Upper lobe of right lung (tissue), 1 donor: Measurements from ENCODE around the gene TYW3. TPM values are rescaled to one million over a fixed set of nuclear protein-coding genes. Genes with fewer than 3 reads are reported as not detected.

Source experiments
- ATAC-seq: fragments of 200-7000 bp; cut with Tn5 transposase; one replicate; pipeline ENCODE4 v1.9.1; 2020; ENCODE audit warnings: mild to moderate bottlenecking, moderate library complexity
- DNase-seq: peaks from one replicate; pipeline ENCODE4 v3.0.0-alpha.2; 2020
- H3K27ac ChIP-seq: fragments of 200-600 bp; one replicate; pipeline ENCODE4 v1.8.0; 2022
- H3K27me3 ChIP-seq: fragments of 200-600 bp; one replicate; pipeline ENCODE4 v1.8.0; 2022; ENCODE audit warnings: mild to moderate bottlenecking
- H3K36me3 ChIP-seq: fragments of 200-600 bp; one replicate; pipeline ENCODE4 v1.8.0; 2022
- H3K4me1 ChIP-seq: fragments of 200-600 bp; one replicate; pipeline ENCODE4 v1.8.0; 2022
- H3K4me3 ChIP-seq: fragments of 200-600 bp; one replicate; pipeline ENCODE4 v1.8.0; 2022; ENCODE audit warnings: mild to moderate bottlenecking
- H3K9me3 ChIP-seq: fragments of 200-600 bp; one replicate; pipeline ENCODE4 v1.8.0; 2022
- intact Hi-C: fragments of 100-400 bp; cut with DNase I; formaldehyde crosslinking; loops from one replicate; pipeline ENCODE4 v1.11.0; 2022
- total RNA-seq: library from RNA; stranded (reverse); fragmentation: NEBNext Ultra II Directional; extraction: Animal tissue kit (Norgen Biotek cat#: 25700); gene quantifications from one replicate; pipeline ENCODE4 v1.2.1, GENCODE V29; 2021
- TF ChIP-seq, protein P1 (sequence below): fragments of 200-600 bp; IDR thresholded peaks from one replicate; pipeline ENCODE4 v1.8.0; 2022; ENCODE audit warnings: antibody characterized with exemption
- donor health status: DM: no; HTN: yes; CAD: no; lungs with severe emphysema.

Gene TYW3
- total RNA-seq, 1 donor from 2014 or later: 18.4 TPM

DNA sequence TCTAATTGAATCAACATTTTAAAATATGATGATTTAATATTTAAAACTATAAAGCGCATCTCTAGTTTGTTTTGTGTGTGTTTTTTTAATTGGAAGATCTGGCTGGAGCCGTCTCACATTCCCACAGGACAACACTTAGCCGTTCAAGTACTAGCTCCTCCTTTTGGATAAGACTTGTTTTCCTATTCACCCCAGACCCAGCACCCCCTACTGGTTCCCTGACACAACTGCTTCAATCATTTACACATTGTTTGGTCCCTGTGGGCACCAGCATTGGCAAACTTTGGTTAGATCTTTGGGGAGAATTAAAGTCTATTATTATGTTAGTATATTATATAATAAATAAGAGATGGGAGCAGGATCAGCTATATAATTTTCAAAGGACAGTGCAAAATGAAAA lies 34.5 kb downstream of the TYW3 start:
- Histone ChIP-seq H3K4me3 (no peak overlapping the region), H3K36me3 (peaks cover 34% of the 10 kb centered on the region), H3K4me1 (no peaks in the 10 kb centered on the region), H3K9me3 (no peaks in the 10 kb centered on the region), H3K27me3 (no peaks in the 10 kb centered on the region), H3K27ac (no peak overlapping the region)
- ATAC-seq (peak; percentile 22), DNase-seq (no peak)
- TF ChIP-seq, protein P1, sequence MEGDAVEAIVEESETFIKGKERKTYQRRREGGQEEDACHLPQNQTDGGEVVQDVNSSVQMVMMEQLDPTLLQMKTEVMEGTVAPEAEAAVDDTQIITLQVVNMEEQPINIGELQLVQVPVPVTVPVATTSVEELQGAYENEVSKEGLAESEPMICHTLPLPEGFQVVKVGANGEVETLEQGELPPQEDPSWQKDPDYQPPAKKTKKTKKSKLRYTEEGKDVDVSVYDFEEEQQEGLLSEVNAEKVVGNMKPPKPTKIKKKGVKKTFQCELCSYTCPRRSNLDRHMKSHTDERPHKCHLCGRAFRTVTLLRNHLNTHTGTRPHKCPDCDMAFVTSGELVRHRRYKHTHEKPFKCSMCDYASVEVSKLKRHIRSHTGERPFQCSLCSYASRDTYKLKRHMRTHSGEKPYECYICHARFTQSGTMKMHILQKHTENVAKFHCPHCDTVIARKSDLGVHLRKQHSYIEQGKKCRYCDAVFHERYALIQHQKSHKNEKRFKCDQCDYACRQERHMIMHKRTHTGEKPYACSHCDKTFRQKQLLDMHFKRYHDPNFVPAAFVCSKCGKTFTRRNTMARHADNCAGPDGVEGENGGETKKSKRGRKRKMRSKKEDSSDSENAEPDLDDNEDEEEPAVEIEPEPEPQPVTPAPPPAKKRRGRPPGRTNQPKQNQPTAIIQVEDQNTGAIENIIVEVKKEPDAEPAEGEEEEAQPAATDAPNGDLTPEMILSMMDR: no peak
- intact Hi-C loops: no loop called here

GRCh38 chr1:74771913-74772515 lies 39.1 kb downstream of the TYW3 start:
- no peaks in the 10 kb centered on the region for H3K36me3 ChIP-seq
- H3K4me3 ChIP-seq: no peak overlapping the region
- no peak overlapping the region for H3K27ac ChIP-seq
- H3K4me1 ChIP-seq: no peaks in the 10 kb centered on the region
- intact Hi-C loops: loop anchor here (10.0 kb wide), 1 partner anchor 433 kb away; no protein-coding TSS in a partner anchor
- ATAC-seq: peak; percentile 75
- H3K27me3 ChIP-seq: no peaks in the 10 kb centered on the region
- no peaks in the 10 kb centered on the region for H3K9me3 ChIP-seq
- no peak for DNase-seq
- TF ChIP-seq, protein P1: peak; percentile 76

DNA sequence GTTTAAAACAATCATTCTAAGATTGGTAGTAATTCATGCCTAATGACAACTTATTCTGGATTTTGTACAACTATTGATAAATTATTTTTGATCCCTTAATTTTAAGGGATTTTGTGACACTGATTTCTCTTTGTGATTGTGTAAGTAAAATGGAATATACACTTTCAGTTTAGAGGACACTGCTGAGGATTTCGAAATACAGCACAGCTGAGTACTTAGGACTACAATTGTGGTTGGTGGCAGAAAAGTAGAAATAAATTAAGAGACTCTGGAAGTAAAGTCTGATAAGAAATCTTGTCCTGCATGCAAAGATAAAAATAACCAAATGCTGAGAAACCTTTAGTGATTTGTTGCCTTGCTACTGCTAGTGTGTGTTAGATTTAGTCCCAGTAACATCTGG lies 40.0 kb downstream of the TYW3 start:
- TF ChIP-seq, protein P1: no peak
- Histone ChIP-seq H3K4me1 (no peaks in the 10 kb centered on the region), H3K9me3 (no peaks in the 10 kb centered on the region), H3K36me3 (no peaks in the 10 kb centered on the region), H3K27ac (no peak overlapping the region), H3K4me3 (no peak overlapping the region), H3K27me3 (no peaks in the 10 kb centered on the region)
- DNase-seq (no peak), ATAC-seq (no peak)
- intact Hi-C loops: loop anchor here (10.0 kb wide), 1 partner anchor 432 kb away; no protein-coding TSS in a partner anchor

DNA sequence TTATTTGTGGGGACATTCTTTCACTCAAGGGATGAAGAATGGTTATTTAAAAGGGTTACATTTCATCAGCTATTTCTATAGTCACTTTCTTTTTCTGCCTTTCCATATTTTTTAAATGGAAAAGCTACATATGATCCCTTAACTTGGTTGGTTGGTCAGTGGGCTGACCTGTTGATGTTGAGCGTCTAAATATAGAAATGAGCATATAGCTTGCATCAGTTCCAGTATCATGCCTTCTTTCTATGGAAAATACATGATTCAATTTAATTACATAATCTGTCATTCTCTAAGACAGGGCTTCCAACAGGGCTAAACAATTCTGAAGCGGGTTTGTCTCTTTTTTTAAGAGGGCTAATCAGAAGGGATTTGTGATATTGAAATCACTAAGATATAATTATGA lies 40.6 kb downstream of the TYW3 start:
- H3K27me3 ChIP-seq: no peaks in the 10 kb centered on the region
- no peaks in the 10 kb centered on the region for H3K36me3 ChIP-seq
- H3K4me1 ChIP-seq: no peaks in the 10 kb centered on the region
- no peak for ATAC-seq
- no peaks in the 10 kb centered on the region for H3K9me3 ChIP-seq
- H3K4me3 ChIP-seq: no peak overlapping the region
- H3K27ac ChIP-seq: no peak overlapping the region
- DNase-seq: no peak
- intact Hi-C loops: loop anchor here (10.0 kb wide), 1 partner anchor 431 kb away; no protein-coding TSS in a partner anchor
- TF ChIP-seq, protein P1: no peak

- Histone ChIP-seq H3K4me1 (no peaks in the 10 kb centered on the region), H3K27me3 (no peaks in the 10 kb centered on the region), H3K9me3 (no peaks in the 10 kb centered on the region), H3K36me3 (no peaks in the 10 kb centered on the region), H3K4me3 (no peak overlapping the region), H3K27ac (no peak overlapping the region)
- TF ChIP-seq, protein P1: no peak
- intact Hi-C loops: loop anchor here (10.0 kb wide), 1 partner anchor 429 kb away; no protein-coding TSS in a partner anchor
- DNase-seq (no peak), ATAC-seq (no peak)
These were observed 42.8 kb downstream of the TYW3 start for GRCh38 chr1:74775735-74776134.

DNA sequence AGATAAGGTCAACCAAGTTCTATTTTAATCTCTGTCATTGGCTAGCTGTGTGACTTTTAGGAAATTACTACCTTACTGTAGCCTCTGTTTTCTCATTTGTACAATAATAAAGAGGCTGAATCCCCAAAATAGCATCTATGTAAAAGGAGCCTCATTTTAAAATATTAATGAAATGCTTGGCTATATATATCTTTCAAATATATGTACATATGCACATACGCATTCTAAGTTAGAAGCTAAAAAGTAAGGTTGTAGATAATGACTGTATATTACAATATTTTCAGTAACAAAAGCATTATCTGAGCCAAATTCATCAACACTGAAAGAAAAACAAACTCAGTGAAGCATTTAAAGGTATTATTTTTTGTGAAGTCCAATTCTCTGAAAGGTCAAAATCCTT lies 44.6 kb downstream of the TYW3 start:
- Histone ChIP-seq H3K36me3 (no peaks in the 10 kb centered on the region), H3K9me3 (no peaks in the 10 kb centered on the region), H3K27ac (no peak overlapping the region), H3K4me3 (no peak overlapping the region), H3K27me3 (no peaks in the 10 kb centered on the region), H3K4me1 (no peaks in the 10 kb centered on the region)
- TF ChIP-seq, protein P1: no peak
- intact Hi-C loops: loop anchor here (10.0 kb wide), 1 partner anchor 427 kb away; no protein-coding TSS in a partner anchor
- no peak for DNase-seq
- ATAC-seq: no peak
